ENCODE results near the gene DNAL1.
A peak's percentile ranks its signal among the peaks of the same experiment; 100 is the strongest.

The DNAL1 gene

GRCh38 chr14:73710737-73711136 lies 66.0 kb downstream of the DNAL1 start:
- H3K4me2 ChIP-seq (ENCODE audit: insufficient read depth, low read length): no peak overlapping the region
- no peaks in the 10 kb centered on the region for H3K27me3 ChIP-seq (ENCODE audit: insufficient read depth, low read length, poor library complexity)
- H3K9me3 ChIP-seq (ENCODE audit: insufficient read depth, low read length, severe bottlenecking): no peaks in the 10 kb centered on the region
- peaks cover 2% of the 10 kb centered on the region for H3K36me3 ChIP-seq (ENCODE audit: insufficient read depth, low read length)
- H3K27ac ChIP-seq (ENCODE audit: low read length): no peak overlapping the region
- no peak for ATAC-seq (ENCODE audit: insufficient read depth, low read depth)
- TF ChIP-seq CTCF (IDR thresholded peaks at IDR 0.05; ENCODE audit: borderline replicate concordance, extremely low read depth, low read length, poor library complexity, severe bottlenecking): no peak
- no peak for TF ChIP-seq EZH2 (IDR thresholded peaks at IDR 0.05; ENCODE audit: borderline replicate concordance, low read depth, low read length, severe bottlenecking)
- DNase-seq: no peak
- peaks cover 32% of the 10 kb centered on the region for H3K4me1 ChIP-seq (ENCODE audit: insufficient read depth, low read length)
- peaks cover 27% of the 10 kb centered on the region for H3K79me2 ChIP-seq (ENCODE audit: insufficient read depth, low read length)
- no peak overlapping the region for H3K9ac ChIP-seq (ENCODE audit: low read depth, low read length)
- H2AFZ ChIP-seq (ENCODE audit: low read depth, low read length): no peak overlapping the region
- peaks cover 11% of the 10 kb centered on the region for H4K20me1 ChIP-seq (ENCODE audit: insufficient read depth, low read length)
- H3K4me3 ChIP-seq (ENCODE audit: low read depth in 1 of 2, low read length in 2 of 2): no peak overlapping the region

DNA sequence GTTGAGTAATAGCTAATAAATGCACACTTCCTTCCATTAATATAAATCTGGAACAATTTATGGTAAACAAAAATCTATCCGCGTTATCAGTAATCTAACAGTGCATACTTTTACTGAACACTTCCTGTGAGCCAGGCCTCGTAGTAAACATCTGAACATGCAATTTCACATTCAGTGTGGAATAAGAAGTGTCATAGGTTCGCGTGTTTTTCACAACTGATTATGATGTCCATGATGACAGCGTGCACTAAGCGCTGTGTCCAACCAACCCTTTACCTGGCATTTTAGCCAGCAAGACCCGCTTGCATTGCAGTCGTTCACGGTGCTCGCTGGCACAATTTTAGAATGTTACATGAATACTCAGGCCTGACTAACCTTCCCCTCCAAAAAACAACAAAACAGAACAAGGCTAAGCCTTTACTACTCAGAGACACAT lies 67.3 kb downstream of the DNAL1 start:
- Histone ChIP-seq H3K9ac (ENCODE audit: low read depth, low read length) (peak overlapping the region; percentile 69), H3K27me3 (ENCODE audit: insufficient read depth, low read length, poor library complexity) (no peaks in the 10 kb centered on the region), H3K79me2 (ENCODE audit: insufficient read depth, low read length) (peaks cover 27% of the 10 kb centered on the region), H3K4me2 (ENCODE audit: insufficient read depth, low read length) (peak overlapping the region; percentile 91), H3K4me3 (ENCODE audit: low read depth in 1 of 2, low read length in 2 of 2) (peak overlapping the region; percentile 42 to 77; a peak in 3 of 4 replicates), H3K36me3 (ENCODE audit: insufficient read depth, low read length) (peaks cover 10% of the 10 kb centered on the region), H3K9me3 (ENCODE audit: insufficient read depth, low read length, severe bottlenecking) (no peaks in the 10 kb centered on the region), H3K4me1 (ENCODE audit: insufficient read depth, low read length) (peaks cover 32% of the 10 kb centered on the region), H2AFZ (ENCODE audit: low read depth, low read length) (peak overlapping the region; percentile 80; the same call in 1 of the 2 replicates), H3K27ac (ENCODE audit: low read length) (peak overlapping the region; percentile 73), H4K20me1 (ENCODE audit: insufficient read depth, low read length) (peaks cover 11% of the 10 kb centered on the region)
- TF ChIP-seq EZH2 (IDR thresholded peaks at IDR 0.05; ENCODE audit: borderline replicate concordance, low read depth, low read length, severe bottlenecking) (no peak), CTCF (IDR thresholded peaks at IDR 0.05; ENCODE audit: borderline replicate concordance, extremely low read depth, low read length, poor library complexity, severe bottlenecking) (no peak)
- no peak for ATAC-seq (ENCODE audit: insufficient read depth, low read depth)
- no peak for DNase-seq

DNA sequence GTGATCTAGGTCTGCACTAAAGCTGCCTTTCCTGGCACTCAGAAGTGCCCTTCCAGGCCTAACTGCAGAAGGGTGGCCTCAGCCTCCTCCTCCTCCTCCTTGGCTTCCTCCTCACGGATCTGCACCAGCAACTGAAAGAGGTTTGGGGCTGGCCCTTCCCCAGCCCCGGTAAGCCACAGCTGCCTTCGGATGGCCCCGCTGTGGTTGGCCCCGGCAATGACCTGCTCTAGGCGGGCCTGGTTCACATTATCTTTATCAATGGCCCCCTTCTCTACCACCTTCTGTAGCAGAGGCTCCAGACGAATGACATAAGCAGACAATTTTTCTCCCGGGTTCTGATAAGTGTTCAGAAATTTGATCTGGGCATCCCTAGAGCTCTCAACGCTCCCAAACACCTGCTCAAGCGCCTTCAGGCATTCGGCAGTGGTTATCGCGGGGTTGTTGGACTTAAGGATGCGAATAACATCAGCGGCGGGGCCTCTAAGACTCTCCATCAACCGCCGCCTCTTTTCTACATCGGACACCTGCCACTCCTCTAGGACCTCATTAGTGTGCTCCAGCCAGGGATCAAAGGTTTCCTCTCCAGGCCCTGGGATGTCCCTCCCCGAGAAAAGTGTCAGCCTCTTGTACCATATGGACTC lies 67.9 kb downstream of the DNAL1 start:
- H3K79me2 ChIP-seq (ENCODE audit: insufficient read depth, low read length): peaks cover 27% of the 10 kb centered on the region
- no peaks in the 10 kb centered on the region for H3K27me3 ChIP-seq (ENCODE audit: insufficient read depth, low read length, poor library complexity)
- H3K9me3 ChIP-seq (ENCODE audit: insufficient read depth, low read length, severe bottlenecking): no peaks in the 10 kb centered on the region
- peaks cover 15% of the 10 kb centered on the region for H3K36me3 ChIP-seq (ENCODE audit: insufficient read depth, low read length)
- peaks cover 11% of the 10 kb centered on the region for H4K20me1 ChIP-seq (ENCODE audit: insufficient read depth, low read length)
- ATAC-seq (ENCODE audit: insufficient read depth, low read depth) (peak; percentile 39), DNase-seq (peak; percentile 46)
- H3K4me3 ChIP-seq (ENCODE audit: low read depth in 1 of 2, low read length in 2 of 2): peak overlapping the region; percentile 42 to 77; a peak in 3 of 4 replicates
- peak overlapping the region; percentile 73 for H3K27ac ChIP-seq (ENCODE audit: low read length)
- peak overlapping the region; percentile 91 for H3K4me2 ChIP-seq (ENCODE audit: insufficient read depth, low read length)
- TF ChIP-seq CTCF (IDR thresholded peaks at IDR 0.05; ENCODE audit: borderline replicate concordance, extremely low read depth, low read length, poor library complexity, severe bottlenecking) (no peak), EZH2 (IDR thresholded peaks at IDR 0.05; ENCODE audit: borderline replicate concordance, low read depth, low read length, severe bottlenecking) (no peak)
- peaks cover 32% of the 10 kb centered on the region for H3K4me1 ChIP-seq (ENCODE audit: insufficient read depth, low read length)
- peak overlapping the region; percentile 80 for H2AFZ ChIP-seq (ENCODE audit: low read depth, low read length)
- H3K9ac ChIP-seq (ENCODE audit: low read depth, low read length): peak overlapping the region; percentile 69
